KG1 (cell line): Measurements from ENCODE around the gene CACNA2D3.
"Not testable (repeated sequence)": the region's sequence is repeated elsewhere in the genome, so short reads cannot be mapped to it uniquely, and the experiment has no call there.

ENCODE experiments used
- DNase-seq: peaks from one replicate; lab custom pipeline; 2025; lab: John Stamatoyannopoulos, UW

CACNA2D3 gene

GRCh38 chr3:54965746-54966145 is 843.4 kb downstream of the CACNA2D3 start:
- no peak for DNase-seq

- DNase-seq: no peak
Observed at GRCh38 chr3:54966979-54967378, 844.6 kb downstream of the CACNA2D3 start.

- DNase-seq: no peak
Observed at GRCh38 chr3:54967731-54968161, 845.4 kb downstream of the CACNA2D3 start.

GRCh38 chr3:54968546-54969172 is 846.3 kb downstream of the CACNA2D3 start:
- no peak for DNase-seq

GRCh38 chr3:54969652-54970051 is 847.3 kb downstream of the CACNA2D3 start:
- no peak for DNase-seq

GRCh38 chr3:54970895-54971294 is 848.5 kb downstream of the CACNA2D3 start:
- DNase-seq: no peak

- no peak for DNase-seq
Observed at GRCh38 chr3:54977439-54977838, 855.1 kb downstream of the CACNA2D3 start.

- DNase-seq: not testable (repeated sequence)
Observed at GRCh38 chr3:54977946-54978345, 855.6 kb downstream of the CACNA2D3 start.

- no peak for DNase-seq
Observed at GRCh38 chr3:54982807-54983206, 860.5 kb downstream of the CACNA2D3 start.

GRCh38 chr3:54983266-54984099 is 861.1 kb downstream of the CACNA2D3 start:
- DNase-seq: no peak

- DNase-seq: no peak
Observed at GRCh38 chr3:54985856-54986255, 863.5 kb downstream of the CACNA2D3 start.

GRCh38 chr3:54986294-54986693 is 863.9 kb downstream of the CACNA2D3 start:
- DNase-seq: no peak

- no peak for DNase-seq
Observed at GRCh38 chr3:54987719-54988118, 865.4 kb downstream of the CACNA2D3 start.

GRCh38 chr3:54988302-54988837 is 866.0 kb downstream of the CACNA2D3 start:
- DNase-seq: no peak

- DNase-seq: no peak
Observed at GRCh38 chr3:54988838-54989630, 866.7 kb downstream of the CACNA2D3 start.

GRCh38 chr3:54994111-54994513 is 871.8 kb downstream of the CACNA2D3 start:
- no peak for DNase-seq

- no peak for DNase-seq
Observed at GRCh38 chr3:54999159-54999558, 876.8 kb downstream of the CACNA2D3 start.

GRCh38 chr3:54999811-55000210 is 877.5 kb downstream of the CACNA2D3 start:
- no peak for DNase-seq

GRCh38 chr3:55000546-55000945 is 878.2 kb downstream of the CACNA2D3 start:
- no peak for DNase-seq

GRCh38 chr3:55000953-55001352 is 878.6 kb downstream of the CACNA2D3 start:
- no peak for DNase-seq

- DNase-seq: no peak
Observed at GRCh38 chr3:55002416-55002930, 880.1 kb downstream of the CACNA2D3 start.

- DNase-seq: no peak
Observed at GRCh38 chr3:55006244-55006676, 883.9 kb downstream of the CACNA2D3 start.
